HEK293 (cell line): ENCODE measurements around the gene KRTAP5-11.
"Not testable (repeated sequence)": the region's sequence is repeated elsewhere in the genome, so short reads cannot be mapped to it uniquely, and the experiment has no call there.

ENCODE experiments used
- CTCF ChIP-seq: fragments of 450-650 bp; formaldehyde crosslinking; IDR thresholded peaks from 2 replicates; pipeline ENCODE4 v1.5.1; 2016; ENCODE audit warnings: missing biosample characterization, missing genetic modification characterization
- PRDM1 ChIP-seq: fragments of 450-650 bp; formaldehyde crosslinking; IDR thresholded peaks from 2 replicates; pipeline ENCODE4; 2016; ENCODE audit warnings: missing biosample characterization, missing genetic modification characterization
- REST ChIP-seq: fragments of 450-650 bp; formaldehyde crosslinking; IDR thresholded peaks from 2 replicates; pipeline ENCODE4 v1.5.1; 2016; ENCODE audit warnings: missing biosample characterization, missing genetic modification characterization
- SETDB1 ChIP-seq: IDR thresholded peaks from one replicate; pipeline ENCODE4 v1.6.1; 2017; ENCODE audit warnings: mild to moderate bottlenecking, low read length, moderate library complexity, mixed read lengths; ENCODE audit not compliant: insufficient read length
- WT1 ChIP-seq: fragments of 450-650 bp; formaldehyde crosslinking; IDR thresholded peaks from 2 replicates; pipeline ENCODE4 v1.5.1; 2016; ENCODE audit warnings: missing biosample characterization, missing genetic modification characterization
- ZNF423 ChIP-seq: fragments of 450-650 bp; formaldehyde crosslinking; IDR thresholded peaks from 2 replicates; pipeline ENCODE4 v1.5.1; 2016; ENCODE audit warnings: missing biosample characterization, missing genetic modification characterization
- ZNF580 ChIP-seq: fragments of 450-650 bp; formaldehyde crosslinking; IDR thresholded peaks from 2 replicates; pipeline ENCODE4 v1.5.1; 2016; ENCODE audit warnings: missing biosample characterization, missing genetic modification characterization
- ZNF623 ChIP-seq: fragments of 450-650 bp; formaldehyde crosslinking; IDR thresholded peaks from 2 replicates; pipeline ENCODE4 v1.5.1; 2016; ENCODE audit warnings: missing biosample characterization, missing genetic modification characterization

GRCh38 chr11:71537977-71538665 is 44.6 kb downstream of the KRTAP5-11 start, which contains the start of gene KRTAP5-8:
- TF ChIP-seq REST (tag by site-specific recombination); CTCF (tag by site-specific recombination); ZNF580 (tag by site-specific recombination); SETDB1; WT1 (tag by site-specific recombination); PRDM1 (tag by site-specific recombination); ZNF423 (tag by site-specific recombination); ZNF623 (tag by site-specific recombination): not testable (repeated sequence)
